ENCODE measurements around the gene NOS3. TPM values are rescaled to one million over a fixed set of nuclear protein-coding genes. Genes with fewer than 3 reads are reported as not detected.

NOS3 gene
- total and polyA plus RNA-seq, 12 donors: 10.0 to 53.3 (median 13.3) TPM

DNA sequence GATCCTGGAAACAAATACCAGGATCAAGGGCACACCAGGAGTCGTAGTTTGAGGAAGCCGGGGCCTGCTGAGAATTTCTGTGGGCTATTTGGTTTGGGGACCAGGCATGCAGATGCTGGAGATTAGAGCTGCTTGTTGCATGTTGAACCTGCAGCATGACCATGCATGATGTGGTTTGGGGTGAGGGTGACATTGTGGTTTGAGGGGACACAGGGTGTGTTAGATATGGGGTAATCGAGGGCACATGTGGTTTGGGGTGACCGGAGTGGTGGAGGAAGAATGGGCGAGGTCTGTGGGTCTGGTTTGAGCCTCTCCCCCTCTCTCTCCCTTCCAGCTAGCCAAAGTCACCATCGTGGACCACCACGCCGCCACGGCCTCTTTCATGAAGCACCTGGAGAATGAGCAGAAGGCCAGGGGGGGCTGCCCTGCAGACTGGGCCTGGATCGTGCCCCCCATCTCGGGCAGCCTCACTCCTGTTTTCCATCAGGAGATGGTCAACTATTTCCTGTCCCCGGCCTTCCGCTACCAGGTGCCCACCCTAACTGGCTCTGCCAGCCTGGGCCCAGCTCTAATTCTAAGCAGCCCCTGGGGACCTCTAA is 10.2 kb downstream of the NOS3 start:
- no peaks in the 10 kb centered on the region for H3K9me3 ChIP-seq
- H3K36me3 ChIP-seq: peaks cover 0 to 79% (median 0%) of the 10 kb centered on the region in 9 donors
- H3K4me1 ChIP-seq: peaks cover 0 to 21% (median 7%) of the 10 kb centered on the region in 9 donors
- H3K27me3 ChIP-seq: no peaks in the 10 kb centered on the region
- DNase-seq (no peak), ATAC-seq (no peak)
- no peak overlapping the region for H3K27ac ChIP-seq
- TF ChIP-seq, protein P1, sequence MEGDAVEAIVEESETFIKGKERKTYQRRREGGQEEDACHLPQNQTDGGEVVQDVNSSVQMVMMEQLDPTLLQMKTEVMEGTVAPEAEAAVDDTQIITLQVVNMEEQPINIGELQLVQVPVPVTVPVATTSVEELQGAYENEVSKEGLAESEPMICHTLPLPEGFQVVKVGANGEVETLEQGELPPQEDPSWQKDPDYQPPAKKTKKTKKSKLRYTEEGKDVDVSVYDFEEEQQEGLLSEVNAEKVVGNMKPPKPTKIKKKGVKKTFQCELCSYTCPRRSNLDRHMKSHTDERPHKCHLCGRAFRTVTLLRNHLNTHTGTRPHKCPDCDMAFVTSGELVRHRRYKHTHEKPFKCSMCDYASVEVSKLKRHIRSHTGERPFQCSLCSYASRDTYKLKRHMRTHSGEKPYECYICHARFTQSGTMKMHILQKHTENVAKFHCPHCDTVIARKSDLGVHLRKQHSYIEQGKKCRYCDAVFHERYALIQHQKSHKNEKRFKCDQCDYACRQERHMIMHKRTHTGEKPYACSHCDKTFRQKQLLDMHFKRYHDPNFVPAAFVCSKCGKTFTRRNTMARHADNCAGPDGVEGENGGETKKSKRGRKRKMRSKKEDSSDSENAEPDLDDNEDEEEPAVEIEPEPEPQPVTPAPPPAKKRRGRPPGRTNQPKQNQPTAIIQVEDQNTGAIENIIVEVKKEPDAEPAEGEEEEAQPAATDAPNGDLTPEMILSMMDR (IDR thresholded peaks at IDR 0.05): no peak
- WGBS, 2 donors: 94 to 98% methylated on average over 13 of the region's 13 CpGs
- H3K4me3 ChIP-seq: no peak overlapping the region
- intact Hi-C loops (cut with DNase I): loop anchor here in 1 of 10 donors (10.0 kb wide), 1 partner anchor 566 kb away; no protein-coding TSS in a partner anchor

DNA sequence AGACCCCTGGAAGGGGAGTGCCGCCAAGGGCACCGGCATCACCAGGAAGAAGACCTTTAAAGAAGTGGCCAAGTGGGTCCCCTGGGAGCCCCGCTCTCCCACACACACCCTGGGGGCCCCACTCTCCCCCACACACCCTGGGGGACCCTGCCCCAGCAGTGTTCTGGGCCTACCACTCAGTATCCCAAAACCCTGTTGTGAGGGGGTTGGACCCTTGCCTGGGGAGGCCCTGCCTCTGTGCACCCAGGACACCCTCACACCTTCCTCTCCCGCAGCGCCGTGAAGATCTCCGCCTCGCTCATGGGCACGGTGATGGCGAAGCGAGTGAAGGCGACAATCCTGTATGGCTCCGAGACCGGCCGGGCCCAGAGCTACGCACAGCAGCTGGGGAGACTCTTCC is 10.7 kb downstream of the NOS3 start:
- WGBS, 2 donors: 94 to 96% methylated on average over 16 of the region's 16 CpGs
- intact Hi-C loops (cut with DNase I): loop anchor here in 1 of 10 donors (10.0 kb wide), 1 partner anchor 567 kb away; no protein-coding TSS in a partner anchor
- Histone ChIP-seq H3K4me1 (peaks cover under 1 to 23% (median 7%) of the 10 kb centered on the region in 9 donors), H3K27ac (no peak overlapping the region), H3K9me3 (no peaks in the 10 kb centered on the region), H3K4me3 (no peak overlapping the region), H3K27me3 (no peaks in the 10 kb centered on the region), H3K36me3 (peaks cover 0 to 85% (median 0%) of the 10 kb centered on the region in 9 donors)
- no peak for DNase-seq
- ATAC-seq: no peak
- TF ChIP-seq, protein P1 (IDR thresholded peaks at IDR 0.05): no peak

DNA sequence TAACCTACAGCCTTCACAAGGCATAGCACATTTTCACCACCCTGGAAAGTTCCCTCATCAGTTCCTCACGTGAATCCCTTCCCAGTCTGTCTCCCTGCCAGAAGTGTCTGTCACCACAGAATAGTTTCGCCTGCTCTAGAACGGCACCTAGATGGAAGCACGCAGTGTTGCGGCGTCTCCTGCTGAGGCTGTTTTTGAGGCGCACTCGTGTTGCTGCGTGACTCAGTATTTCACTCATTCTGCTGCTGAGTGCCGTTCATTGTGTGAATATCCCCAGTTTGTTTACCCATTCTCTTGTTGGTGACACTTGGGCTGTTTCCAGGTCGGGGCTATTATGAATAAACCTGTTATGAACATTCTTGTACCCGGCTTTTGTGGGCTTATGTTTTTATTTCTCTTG is 12.8 kb downstream of the NOS3 start:
- DNase-seq: no peak
- WGBS, 2 donors: 77 to 82% methylated on average over 12 of the region's 12 CpGs
- H3K36me3 ChIP-seq: peaks cover 0 to 73% (median 0%) of the 10 kb centered on the region in 9 donors

DNA sequence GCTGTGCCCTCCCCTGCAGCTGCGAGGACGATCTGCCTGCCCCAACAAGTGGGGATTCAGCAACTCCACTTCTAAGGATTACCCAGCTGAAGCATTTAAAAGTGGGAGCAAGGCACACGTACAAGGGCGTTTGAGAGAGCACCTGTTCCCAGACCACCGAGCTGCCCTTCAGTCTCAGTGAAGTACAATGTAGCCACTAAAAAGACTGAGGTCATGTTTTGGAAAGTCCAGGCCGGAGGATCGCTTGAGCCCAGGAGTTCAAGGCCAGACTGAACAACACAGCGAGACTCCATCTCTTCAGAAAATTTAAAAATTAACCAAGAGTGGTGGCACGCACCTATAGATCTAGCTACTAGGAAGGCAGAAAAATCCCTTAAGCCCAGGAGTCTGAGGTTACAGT is 14.7 kb downstream of the NOS3 start:
- Histone ChIP-seq H3K27ac (no peak overlapping the region), H3K9me3 (no peaks in the 10 kb centered on the region), H3K27me3 (peaks cover 0 to 3% (median 0%) of the 10 kb centered on the region in 7 donors), H3K4me1 (peaks cover 10 to 49% (median 36%) of the 10 kb centered on the region in 9 donors), H3K4me3 (no peak overlapping the region), H3K36me3 (peaks cover 0 to 58% (median 0%) of the 10 kb centered on the region in 9 donors)
- ATAC-seq: no peak
- WGBS, 2 donors: 80 to 86% methylated on average over 9 of the region's 9 CpGs
- TF ChIP-seq, protein P1 (IDR thresholded peaks at IDR 0.05): no peak
- intact Hi-C loops (cut with DNase I): loop anchor here in 1 of 10 donors (10.0 kb wide), 1 partner anchor 571 kb away; no protein-coding TSS in a partner anchor
- no peak for DNase-seq

More for the DNA sequence above, 12.8 kb downstream of the NOS3 start:
- no peak overlapping the region for H3K27ac ChIP-seq
- no peak overlapping the region for H3K4me3 ChIP-seq
- intact Hi-C loops (cut with DNase I): loop anchor here in 1 of 10 donors (10.0 kb wide), 1 partner anchor 569 kb away; no protein-coding TSS in a partner anchor
- no peaks in the 10 kb centered on the region for H3K27me3 ChIP-seq
- H3K4me1 ChIP-seq: peaks cover 10 to 31% (median 24%) of the 10 kb centered on the region in 9 donors
- ATAC-seq: no peak
- TF ChIP-seq, protein P1 (IDR thresholded peaks at IDR 0.05): no peak
- H3K9me3 ChIP-seq: no peaks in the 10 kb centered on the region

Measured in heart right ventricle (tissue), 16 donors.